Measurements from ENCODE around the gene SELENOO.

- TF ChIP-seq ATF3 (IDR thresholded peaks at IDR 0.05), result no peak
- no peak for TF ChIP-seq CTCF (IDR thresholded peaks at IDR 0.05 in 2 of 3, conservative IDR thresholded peaks at IDR 0.05 in 1 of 3; ENCODE audit: borderline replicate concordance in 1 of 3, insufficient read depth in 1 of 3, low read depth in 2 of 3, low read length in 2 of 3)
- TF ChIP-seq EZH2 (IDR thresholded peaks at IDR 0.05), result no peak
- TF ChIP-seq REST (IDR thresholded peaks at IDR 0.05; ENCODE audit: low read depth), result no peak
- TF ChIP-seq EGR1 (IDR thresholded peaks at IDR 0.05; ENCODE audit: low read depth), result no peak
- no peak for TF ChIP-seq EZH2phosphoT487 (IDR thresholded peaks at IDR 0.05; ENCODE audit: borderline replicate concordance)
- TF ChIP-seq RAD21 (IDR thresholded peaks at IDR 0.05; ENCODE audit: low read depth), result no peak
- TF ChIP-seq SIN3A (IDR thresholded peaks at IDR 0.05; ENCODE audit: low read depth), result no peak
- no peak for TF ChIP-seq ZNF274 (IDR thresholded peaks at IDR 0.05; ENCODE audit: low read depth, low read length)
- no peak for TF ChIP-seq POLR2A (IDR thresholded peaks at IDR 0.05; ENCODE audit: borderline replicate concordance, extremely low read depth, insufficient read depth, insufficient read length)
- TF ChIP-seq CEBPB (IDR thresholded peaks at IDR 0.05; ENCODE audit: low read depth), result no peak
- TF ChIP-seq MAX (IDR thresholded peaks at IDR 0.05), result no peak
- TF ChIP-seq FOSL1 (IDR thresholded peaks at IDR 0.05; ENCODE audit: low read depth), result no peak
These were observed 2.5 kb downstream of the SELENOO start for GRCh38 chr22:50203288-50203687.

Measured in HCT116 (cell line).